GM19023 (cell line): ENCODE results near the gene NUP62.

Source experiments
- ATAC-seq: cut with Tn5 transposase; IDR thresholded peaks from one replicate; pipeline ENCODE4 v1.9.1; 2021; ENCODE audit warnings: mild to moderate bottlenecking, moderate library complexity; ENCODE audit not compliant: unreplicated experiment

The NUP62 gene

DNA sequence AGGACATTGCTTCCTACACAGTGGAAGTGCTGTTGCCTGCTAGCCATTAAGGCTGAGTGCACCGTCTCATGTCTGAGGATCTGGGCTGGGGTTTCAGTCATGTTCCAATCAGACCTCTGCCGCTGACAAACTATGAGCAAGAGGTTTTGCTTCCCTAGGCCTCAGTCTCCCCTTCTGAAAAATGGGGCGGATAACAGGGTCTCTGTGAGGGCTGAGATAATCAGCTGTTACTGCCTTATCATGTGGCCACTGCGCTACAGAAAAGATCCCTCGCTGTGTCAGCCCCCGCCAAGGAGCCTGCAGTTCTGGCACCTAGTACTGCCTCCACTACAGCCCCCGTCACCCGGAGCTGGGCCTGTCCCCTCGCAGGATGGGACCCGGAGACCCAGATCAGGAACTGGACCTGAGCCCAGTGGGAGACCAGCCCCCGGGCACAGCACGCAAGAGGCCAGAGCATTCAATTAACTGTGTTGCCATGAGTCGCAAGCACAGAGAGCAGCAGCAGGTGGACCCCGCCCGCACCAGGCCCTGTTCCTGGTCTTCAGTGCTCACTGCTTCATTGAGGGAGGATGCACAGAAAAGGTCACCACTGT, 58.9 kb downstream of the NUP62 start:
- no peak for ATAC-seq

DNA sequence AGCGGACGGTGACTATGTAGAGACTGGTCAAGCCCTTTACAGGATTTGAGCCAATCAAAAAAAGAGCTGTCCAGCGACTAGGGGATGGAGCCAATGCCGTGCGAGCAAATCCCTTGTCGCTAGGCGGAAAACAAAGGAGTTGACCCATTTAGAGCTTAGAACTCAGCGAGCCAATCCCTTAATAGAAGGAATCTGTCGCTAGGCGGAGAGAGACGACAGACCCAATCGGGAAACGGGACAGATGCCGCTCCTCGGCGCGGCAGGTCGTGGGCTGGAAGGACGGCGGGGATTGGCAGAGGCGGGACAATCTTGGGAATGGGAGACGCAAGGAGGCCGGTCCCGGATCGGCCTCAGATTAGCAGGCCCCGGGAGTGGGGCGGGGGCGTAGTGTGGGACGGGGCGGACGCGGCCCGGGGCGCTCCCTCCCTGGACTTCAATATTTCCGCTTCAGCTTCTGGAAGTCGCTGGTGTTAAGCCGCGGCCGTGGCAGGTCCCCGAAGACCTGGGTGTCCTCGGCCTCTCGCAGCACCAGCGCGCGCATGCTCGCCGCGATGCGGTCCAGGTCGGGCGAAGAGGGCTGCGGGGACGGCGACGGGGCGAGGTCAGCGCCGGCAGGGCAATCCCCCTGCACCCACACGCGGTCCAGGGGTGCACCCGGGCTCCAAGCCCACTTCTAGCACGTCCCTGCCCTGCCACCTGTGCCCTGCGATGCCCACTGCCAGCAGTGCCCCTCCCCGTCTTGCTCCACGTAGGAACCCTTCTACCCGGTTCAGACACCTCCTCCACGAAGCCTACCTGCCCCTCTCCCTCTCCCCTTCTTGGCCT, 59.6 kb downstream of the NUP62 start:
- peak; percentile 67 for ATAC-seq

DNA sequence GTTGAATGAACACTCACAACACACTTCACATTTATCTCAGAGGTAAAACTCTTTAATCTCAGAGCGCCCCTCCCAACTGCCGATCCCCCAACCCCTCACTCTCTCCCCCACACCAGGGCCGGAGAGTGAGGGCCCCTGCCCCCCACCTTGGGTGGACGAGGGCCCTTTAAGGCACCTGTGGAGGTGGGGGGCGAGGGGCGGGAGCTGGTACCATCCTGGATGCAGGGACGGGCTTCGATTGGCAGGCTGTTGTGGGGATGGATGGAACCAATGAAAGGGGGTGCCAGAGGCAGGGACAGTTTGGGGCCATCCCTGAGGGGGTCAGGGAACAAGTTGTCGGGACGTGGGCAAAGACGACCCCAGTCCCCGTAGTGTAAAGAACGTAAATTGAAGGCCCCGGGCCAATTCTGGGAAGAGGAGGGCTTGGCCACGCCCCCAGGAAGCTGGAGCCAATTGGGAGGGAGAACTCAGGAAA, 60.3 kb downstream of the NUP62 start:
- peak; percentile 5 for ATAC-seq

DNA sequence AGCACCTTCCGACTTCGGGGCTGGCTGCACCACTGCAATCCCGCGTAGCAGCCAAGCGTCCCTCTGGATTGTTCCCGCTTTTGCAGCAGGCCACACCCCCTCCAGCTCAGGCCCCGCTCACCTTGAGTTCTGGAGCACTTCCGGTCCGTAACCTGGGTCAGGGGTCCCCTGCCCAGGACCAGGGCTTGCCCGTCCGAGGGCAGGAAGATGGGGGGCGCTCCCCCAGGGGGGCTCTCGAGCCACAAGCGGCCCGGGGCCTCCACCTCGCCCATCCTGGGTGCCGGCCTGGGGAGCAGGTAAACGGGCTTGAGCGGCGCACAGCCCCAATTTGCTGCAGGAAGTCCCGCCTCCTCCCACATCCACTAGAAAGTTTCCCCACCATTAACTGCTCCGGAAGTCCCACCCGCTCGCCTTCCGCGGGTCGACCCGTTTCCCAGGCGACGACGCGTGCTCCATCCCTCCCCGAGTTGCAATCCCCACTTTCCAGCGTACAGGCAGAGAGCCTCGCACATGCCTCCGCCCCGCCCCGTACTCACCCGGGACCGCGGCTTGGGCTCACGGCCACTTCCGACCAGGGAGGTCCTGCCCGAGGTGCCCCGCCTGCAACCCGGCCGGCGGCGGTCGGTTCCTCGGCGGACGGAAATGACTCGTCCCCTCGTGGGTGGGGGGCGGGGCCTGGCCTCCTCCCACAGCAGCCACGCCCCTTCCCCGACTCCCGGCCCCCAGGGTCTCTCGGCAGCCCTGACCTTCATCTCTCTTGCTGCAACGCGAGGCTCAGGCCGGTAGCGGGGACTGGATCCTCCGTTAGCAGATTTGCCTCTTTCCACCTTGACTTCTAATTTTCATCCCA, 62.1 kb downstream of the NUP62 start, which contains the start of gene PNKP:
TSS of gene PNKP (minus strand) at position 644 of the 850 bp plus-strand sequence. CDS start at position 272, 372 bp downstream.
- ATAC-seq, result peak; percentile 43

DNA sequence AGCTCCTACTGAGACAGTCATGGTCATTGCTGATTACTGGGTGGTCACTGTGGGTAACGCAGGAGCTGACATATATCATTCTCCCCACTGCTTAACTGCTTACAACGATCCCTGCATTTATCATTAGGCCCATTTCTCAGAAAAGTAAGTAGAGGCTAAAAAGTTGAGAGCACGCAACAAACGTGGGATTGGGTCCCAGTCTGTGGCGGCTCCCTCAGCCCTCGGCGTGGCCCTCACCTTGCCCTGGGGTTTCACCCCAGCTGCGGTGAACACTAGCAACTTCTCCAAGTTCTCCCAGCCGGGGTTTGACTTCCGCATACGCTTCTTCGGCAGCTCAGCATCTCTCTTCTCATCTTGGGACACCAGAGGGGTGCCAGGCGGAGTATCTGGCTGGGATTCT, 64.4 kb downstream of the NUP62 start:
- no peak for ATAC-seq

DNA sequence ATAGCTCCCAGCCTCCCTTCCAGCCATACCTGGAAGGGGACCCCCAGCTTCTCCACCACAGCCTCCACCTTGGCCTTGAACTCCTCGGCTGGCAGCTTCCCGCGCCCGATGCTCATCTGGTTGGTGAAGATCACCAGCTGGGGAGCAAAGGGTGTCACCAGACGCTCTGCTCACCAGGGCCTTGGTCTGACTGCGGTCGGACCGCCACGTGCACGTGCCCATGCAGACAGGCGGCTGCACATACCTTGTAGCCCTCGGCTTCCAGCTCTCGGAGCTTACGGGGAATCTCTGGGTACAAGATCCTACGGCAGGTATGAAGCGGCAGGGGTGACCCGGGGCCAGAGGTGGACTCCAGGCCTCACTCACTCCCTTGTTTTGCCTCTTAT, 65.4 kb downstream of the NUP62 start:
- ATAC-seq, result no peak

DNA sequence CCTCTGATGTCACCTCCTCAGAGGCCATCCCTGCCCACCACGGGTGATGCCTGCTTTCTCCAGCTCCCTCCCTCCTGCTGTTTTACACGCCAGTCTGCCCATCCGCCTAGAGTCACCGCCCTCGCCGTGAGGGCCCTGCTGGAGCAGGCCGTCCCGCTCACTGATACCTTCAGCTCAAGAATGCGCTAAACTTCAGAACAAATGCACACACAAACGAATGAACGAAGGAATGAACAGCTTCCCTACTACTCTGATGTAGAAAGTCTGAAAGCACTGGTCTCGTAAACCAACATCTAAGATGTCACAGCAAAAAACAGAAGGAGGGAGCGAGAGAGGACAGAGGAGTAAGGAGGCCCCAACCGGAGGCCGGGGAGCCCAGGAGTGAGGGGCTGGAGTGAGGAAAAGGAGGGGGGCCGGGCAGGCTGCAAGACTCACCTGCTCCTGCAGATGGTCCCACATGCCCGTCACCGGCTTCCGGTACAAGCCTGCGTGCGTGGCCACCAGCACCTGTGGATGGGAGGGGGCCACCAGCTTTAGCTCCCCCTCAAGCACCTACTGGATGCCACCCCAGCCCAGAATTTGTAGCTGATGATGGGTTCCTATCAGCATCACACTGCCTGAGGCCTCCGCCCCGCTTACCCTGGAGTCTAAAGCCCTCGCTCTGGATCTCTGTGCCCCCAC, 65.9 kb downstream of the NUP62 start:
- ATAC-seq, result no peak

DNA sequence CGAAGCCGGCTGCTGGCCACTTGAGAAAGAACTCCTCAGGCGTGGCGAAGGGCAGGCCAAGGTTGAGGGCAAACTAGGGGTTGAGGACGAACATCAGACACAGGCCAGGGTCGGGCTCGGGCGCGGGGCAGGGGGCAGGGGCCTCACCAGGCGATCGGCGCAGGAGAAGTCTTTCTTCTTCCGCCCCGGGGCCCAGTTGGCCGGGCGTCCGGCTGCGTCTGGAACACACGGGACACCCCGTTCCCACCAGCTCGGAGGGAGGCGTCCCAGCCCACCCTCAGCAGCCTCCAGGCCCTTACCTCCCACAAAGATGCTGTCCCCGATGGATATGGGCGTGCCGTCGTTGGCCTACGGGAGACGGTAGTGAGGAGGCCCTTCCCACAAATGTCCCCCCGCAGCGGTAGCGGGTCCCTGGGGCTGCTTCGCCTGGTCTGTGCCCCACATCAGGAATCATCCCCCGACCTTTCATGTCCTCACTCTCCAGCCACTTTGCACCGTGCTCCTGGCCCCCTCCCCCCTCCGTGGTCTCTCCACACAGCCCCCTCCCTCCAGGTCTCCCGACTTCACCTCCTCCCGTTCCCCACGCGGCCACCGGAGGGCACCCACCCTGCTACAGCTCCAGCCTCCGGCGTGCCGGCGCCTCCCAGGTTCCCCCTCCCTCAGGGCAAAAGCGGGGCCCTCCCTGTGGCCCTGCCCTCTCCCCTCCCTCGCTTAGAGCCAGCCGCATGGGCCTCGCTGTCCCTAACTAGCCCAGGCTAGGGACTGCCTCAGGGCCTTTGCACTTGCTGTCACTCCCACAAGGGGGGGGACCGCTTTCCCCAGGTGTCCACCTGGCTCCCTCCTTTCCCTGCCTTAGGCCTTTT, 66.7 kb downstream of the NUP62 start:
- no peak for ATAC-seq

DNA sequence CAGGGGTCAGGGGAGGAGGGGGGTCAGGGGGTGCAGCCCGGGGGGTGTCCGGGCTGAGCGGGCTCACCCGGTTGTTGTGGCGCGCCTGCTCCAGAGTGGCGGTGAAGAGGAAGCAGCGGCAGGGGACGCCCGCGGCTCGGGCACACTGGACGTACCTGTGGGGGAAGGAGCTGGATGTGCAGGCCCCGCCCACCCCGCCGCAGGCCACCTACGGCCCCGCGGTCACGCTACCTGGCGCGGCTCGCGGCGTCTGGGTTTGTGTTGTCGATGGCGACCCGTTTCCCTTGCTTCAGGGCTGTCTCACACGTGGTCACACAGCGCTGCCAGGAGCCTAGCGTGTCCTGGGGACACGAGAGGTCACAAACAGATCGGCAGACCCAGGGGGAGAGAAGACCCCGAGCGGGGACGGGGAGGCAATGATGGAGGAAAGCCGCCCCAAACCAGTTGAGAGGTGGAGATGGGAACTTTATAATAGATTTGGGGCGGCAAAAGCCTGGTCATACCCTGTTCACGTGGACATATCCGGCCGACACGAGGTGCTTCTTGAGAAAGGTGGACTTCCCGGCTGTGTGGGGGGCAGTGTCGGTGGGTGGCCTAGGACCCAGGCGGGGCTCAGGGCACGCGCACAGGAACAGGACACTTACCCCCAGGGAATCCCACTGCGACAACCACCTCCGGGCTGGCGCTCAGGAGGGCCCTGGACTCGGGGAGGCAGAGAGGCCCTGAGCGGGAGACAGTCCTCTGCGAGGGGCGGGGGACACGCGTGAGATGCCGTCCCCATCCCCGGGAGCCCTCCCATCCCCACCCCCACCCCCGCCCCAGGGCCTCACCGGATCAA, 67.5 kb downstream of the NUP62 start:
- no peak for ATAC-seq

DNA sequence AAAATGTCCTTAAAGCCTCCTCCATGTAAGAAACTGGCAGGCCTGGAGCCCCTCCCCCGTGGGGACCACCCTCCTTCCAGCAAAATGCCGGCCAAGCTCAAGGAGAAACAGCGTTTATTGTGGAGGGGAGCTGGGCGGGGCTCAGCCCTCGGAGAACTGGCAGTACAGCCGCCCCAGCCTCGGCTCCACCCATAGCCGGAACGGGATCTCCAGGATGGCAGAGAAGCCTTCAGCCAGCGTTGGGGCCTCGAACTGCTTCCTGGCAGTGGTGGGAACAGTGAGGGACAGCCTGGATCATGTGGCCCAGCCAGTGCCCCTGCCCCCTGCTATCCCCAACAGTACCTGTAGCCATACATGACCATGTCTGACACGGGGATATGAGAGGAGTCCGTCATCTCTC, 68.2 kb downstream of the NUP62 start:
- ATAC-seq, result no peak

DNA sequence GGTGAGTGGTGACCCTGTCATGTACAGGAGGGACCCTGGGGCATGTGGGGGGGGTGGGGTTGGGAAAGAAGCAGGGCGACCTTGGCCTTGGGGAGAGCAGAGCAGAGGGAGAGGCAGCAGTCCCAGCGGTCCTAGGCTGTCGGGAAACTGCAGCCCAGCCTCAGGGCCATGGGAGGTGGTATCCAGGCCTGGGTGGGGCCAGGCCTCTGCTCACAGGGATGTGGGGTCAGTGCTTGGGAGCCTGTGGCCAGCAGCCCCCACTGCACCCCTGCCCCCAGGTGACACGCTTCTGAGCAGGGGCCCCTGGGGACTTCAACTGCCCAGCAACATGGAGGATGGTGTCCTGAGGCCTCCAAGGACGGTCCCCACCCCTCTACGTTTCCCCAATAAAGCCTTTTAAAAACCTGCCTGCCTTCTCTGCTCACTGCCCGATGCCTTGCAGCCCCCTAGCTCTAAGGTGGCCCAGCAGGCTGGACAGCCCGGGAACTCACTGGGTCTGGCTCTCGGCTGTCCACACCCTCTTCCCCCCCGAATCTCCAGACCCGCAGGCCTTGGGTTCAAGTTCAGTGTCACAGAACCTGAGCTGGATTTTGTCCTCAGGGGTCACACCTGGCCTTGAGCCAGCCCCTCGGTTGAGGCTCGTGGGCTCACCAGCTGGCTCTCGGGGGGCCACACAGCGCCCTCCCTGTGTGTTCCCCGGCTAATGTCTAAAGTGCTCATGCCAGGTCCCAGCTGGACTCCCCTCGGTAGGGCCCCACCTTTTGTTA, 68.8 kb downstream of the NUP62 start:
- ATAC-seq, result no peak

DNA sequence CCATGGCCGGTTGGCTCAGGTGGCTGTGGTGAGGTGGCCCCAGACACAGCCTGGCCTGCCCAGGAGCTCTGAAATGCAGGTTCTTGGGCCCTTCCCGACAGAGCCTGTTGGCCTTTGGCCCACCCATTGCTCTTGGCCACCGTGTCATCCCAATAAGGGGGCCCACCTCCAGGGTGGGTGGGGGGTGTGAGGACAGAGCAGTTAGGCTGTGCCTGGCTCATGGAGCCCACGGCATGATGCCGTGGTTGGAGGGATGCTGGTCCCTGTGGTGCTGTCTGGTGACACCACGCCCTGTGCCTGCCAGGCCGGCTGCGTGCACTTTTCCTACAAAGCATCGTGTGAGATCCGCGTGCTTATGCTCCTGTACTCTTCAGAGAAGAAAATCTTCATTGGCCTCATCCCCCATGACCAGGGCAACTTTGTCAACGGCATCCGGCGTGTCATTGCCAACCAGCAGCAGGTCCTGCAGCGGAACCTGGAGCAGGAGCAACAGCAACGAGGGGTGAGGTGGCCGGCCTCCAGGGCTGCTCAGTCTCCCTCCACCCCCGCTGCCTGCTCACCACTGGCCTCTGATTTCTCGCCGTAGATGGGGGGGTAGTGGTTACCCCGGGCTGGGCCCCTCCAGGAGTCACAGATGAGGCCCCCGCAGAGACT, 69.5 kb downstream of the NUP62 start:
- ATAC-seq, result no peak

DNA sequence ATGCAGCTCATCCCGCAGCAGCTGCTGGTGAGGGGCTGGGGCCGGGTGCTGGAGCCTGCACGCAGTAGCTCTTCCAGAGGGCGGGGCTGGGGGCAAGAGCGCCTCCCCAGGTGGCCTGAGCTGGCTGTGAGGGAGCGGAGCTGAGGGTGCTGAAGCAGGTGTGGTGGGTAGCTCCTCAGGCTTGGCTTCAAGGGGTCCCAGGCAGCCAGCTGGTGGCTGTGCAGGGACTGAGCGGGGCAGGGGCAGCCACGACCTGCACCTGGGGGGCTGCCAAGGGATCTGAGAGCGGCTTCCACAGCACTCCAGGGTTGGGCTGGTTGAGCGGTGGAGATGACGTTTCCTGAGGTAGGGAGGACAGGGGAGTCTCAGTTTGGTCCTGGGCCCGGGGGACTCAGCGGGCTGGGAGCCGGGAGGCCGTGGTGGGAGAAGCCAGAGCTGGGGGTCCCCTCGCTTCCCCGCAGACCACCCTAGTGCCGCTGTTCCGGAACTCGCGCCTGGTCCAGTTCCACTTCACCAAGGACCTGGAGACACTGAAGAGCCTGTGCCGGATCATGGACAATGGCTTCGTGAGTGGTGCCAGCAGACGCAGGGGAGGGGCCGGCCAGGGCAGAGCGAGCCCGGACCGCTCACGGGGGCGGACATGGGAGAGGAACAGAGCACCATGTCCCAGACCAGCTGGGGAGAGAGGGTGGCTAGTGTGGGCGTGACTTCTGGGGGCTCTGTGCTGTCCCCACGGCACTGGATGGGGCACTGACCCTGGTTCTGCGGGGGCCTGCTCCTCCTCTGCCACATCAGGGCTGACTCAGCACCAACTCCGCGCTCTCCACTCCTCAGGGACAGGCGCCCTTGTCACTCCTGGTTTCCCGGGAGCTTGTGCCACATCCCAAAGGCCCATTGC, 71.0 kb downstream of the NUP62 start:
- ATAC-seq, result no peak

DNA sequence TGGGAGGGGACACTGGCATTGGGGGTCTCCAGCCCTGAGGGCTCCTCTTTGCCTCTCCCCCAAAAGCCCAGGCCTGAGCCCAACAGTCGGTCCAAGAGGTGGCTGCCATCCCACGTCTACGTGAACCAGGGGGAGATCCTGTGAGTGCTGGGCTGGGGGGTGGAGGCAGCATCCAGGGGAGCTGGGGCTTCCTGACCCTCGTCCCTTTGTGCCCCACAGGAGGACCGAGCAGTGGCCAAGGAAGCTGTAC, 71.5 kb downstream of the NUP62 start:
- ATAC-seq, result no peak

DNA sequence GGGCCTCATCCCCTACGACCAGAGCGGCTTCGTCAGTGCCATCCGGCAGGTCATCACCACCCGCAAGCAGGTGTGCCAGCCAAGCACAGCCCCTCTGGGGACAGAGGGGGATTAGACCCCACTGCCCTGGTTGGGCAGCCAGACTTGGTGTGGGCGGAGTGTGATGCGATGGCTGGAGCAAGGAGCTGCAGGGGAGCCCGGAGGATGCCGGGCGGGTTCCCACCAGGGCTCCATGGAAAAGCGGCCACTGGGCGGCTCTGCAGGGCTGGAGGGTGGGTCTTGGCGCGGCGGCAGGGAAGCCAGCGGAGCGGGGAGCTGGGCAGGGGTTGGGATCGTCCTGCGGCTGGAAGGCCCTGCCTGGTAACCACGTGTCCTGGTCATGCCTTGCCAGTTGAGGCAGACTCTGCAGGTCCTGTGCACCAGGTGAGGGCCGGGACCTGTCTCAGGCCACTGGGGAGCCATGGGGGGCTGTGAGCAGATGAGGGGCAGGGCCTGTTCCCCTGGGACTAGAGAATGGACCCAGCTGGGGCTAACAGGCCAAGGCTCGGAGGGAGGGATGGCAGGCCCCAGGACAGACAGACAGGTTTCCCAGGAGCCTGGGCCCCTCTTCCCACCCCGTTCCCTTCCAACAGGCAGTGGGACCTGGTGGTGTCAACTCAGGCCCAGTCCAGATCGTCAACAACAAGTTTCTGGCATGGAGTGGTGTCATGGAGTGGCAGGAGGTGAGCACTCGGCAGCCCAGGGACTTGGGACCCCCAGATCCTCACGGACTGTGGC, 72.1 kb downstream of the NUP62 start:
- no peak for ATAC-seq
